Lower lobe of right lung (tissue), 2 donors: ENCODE data around the gene ZFR. TPM values are rescaled to one million over a fixed set of nuclear protein-coding genes. Genes with fewer than 3 reads are reported as not detected.

Source experiments
- ATAC-seq, 2 donors: fragments of 200-7000 bp; cut with Tn5 transposase; one replicate each; pipeline ENCODE4 v1.9.1; 2020 to 2022; ENCODE audit warnings: mild to moderate bottlenecking in 2 of 2, moderate library complexity in 2 of 2
- DNase-seq: peaks from one replicate; pipeline ENCODE4 v3.0.0-alpha.2; 2020
- H3K27ac ChIP-seq: fragments of 200-600 bp; one replicate; pipeline ENCODE4 v1.8.0; 2022
- H3K27me3 ChIP-seq: fragments of 200-600 bp; one replicate; pipeline ENCODE4 v1.8.0; 2022; ENCODE audit warnings: low read depth
- H3K36me3 ChIP-seq: fragments of 200-600 bp; one replicate; pipeline ENCODE4 v1.8.0; 2022; ENCODE audit warnings: mild to moderate bottlenecking
- H3K4me1 ChIP-seq: fragments of 200-600 bp; one replicate; pipeline ENCODE4 v1.8.0; 2022
- H3K4me3 ChIP-seq: fragments of 200-600 bp; one replicate; pipeline ENCODE4 v1.8.0; 2022; ENCODE audit warnings: mild to moderate bottlenecking
- H3K9me3 ChIP-seq: fragments of 200-600 bp; one replicate; pipeline ENCODE4 v1.8.0; 2022
- intact Hi-C: fragments of 100-400 bp; cut with DNase I; formaldehyde crosslinking; loops from one replicate; pipeline ENCODE4 v1.11.0; 2022
- long read RNA-seq: library from polyadenylated mRNA; unstranded; transcript quantifications from one replicate; pipeline ENCODE4 v2.0.0, GENCODE V29; 2021
- total RNA-seq: library from RNA; stranded (reverse); fragmentation: NEBNext Ultra II Directional; extraction: Animal tissue kit (Norgen Biotek cat#: 25700); gene quantifications from one replicate; pipeline ENCODE4 v1.2.1, GENCODE V29; 2021
- TF ChIP-seq, protein P1 (sequence below): fragments of 200-600 bp; IDR thresholded peaks from one replicate; pipeline ENCODE4 v1.8.0; 2022; ENCODE audit warnings: antibody characterized with exemption, mild to moderate bottlenecking
- donor health status: DM: no; HTN: yes; CAD: no; lungs with severe emphysema.

Gene ZFR
- total RNA-seq: 53.8 TPM
- long read RNA-seq, full-length matches to known transcripts: 61 of 110 reads
- long read RNA-seq, partial matches to known transcripts: 34 of 110 reads
- long read RNA-seq, other reads (novel, unspliced or antisense): 15 of 110 reads

DNA sequence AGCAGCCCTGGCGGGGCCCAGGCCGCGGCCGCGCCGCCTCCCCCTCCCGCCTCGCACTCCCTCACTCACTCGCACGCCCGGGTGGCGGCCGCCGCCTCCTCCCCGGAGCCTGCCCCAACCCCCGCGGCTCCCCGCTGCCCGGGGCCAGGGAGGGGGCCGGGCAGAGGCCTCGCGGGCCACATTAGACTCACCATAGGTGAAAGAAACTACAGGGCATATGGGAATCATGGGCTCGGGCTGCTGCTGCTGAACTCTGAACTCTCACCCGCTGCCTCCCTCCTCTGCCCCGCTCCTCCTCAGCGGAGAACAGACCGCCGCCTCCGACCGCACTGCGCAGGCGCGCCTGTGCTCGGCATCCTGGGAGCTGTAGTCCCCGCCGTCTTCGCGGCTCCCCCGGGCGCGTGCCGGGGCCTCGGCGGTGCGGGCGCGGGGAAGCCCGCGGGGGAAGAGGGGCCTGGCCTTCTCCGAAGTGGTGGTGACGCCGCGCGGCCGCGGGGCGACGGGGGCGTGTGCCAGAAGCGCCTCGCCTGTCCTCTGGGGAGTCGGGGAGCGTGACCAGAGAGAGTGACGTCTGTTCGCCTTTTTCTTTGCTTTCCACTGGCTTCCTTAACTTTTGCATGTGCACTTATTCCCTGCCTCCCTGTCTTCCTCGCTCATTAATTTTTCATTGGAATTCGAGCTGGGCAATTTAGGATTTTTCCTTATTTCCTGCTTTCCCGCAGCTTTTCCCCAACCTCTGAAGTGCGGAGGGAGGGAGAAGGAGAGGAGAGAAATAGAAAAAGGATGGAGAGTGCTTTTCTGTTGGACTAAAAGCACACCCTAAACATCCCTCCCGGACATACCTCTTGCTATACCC lies at the start of gene ZFR:
Gene ZFR (minus strand): TSS at position 310 of the 856 bp plus-strand sequence. CDS start 82 bp downstream, at position 228.
- DNase-seq (peak; percentile 95), ATAC-seq (peak; percentile 98)
- no peaks in the 10 kb centered on the region for H3K9me3 ChIP-seq
- H3K27ac ChIP-seq: peak within 1 kb of the TSS; percentile 91
- intact Hi-C loops: no loop called here
- H3K4me3 ChIP-seq: peak within 1 kb of the TSS; percentile 89
- H3K4me1 ChIP-seq: peaks cover 38% of the 10 kb centered on the region
- no peaks in the 10 kb centered on the region for H3K27me3 ChIP-seq
- no peaks in the 10 kb centered on the region for H3K36me3 ChIP-seq
- TF ChIP-seq, protein P1, sequence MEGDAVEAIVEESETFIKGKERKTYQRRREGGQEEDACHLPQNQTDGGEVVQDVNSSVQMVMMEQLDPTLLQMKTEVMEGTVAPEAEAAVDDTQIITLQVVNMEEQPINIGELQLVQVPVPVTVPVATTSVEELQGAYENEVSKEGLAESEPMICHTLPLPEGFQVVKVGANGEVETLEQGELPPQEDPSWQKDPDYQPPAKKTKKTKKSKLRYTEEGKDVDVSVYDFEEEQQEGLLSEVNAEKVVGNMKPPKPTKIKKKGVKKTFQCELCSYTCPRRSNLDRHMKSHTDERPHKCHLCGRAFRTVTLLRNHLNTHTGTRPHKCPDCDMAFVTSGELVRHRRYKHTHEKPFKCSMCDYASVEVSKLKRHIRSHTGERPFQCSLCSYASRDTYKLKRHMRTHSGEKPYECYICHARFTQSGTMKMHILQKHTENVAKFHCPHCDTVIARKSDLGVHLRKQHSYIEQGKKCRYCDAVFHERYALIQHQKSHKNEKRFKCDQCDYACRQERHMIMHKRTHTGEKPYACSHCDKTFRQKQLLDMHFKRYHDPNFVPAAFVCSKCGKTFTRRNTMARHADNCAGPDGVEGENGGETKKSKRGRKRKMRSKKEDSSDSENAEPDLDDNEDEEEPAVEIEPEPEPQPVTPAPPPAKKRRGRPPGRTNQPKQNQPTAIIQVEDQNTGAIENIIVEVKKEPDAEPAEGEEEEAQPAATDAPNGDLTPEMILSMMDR: no peak

DNA sequence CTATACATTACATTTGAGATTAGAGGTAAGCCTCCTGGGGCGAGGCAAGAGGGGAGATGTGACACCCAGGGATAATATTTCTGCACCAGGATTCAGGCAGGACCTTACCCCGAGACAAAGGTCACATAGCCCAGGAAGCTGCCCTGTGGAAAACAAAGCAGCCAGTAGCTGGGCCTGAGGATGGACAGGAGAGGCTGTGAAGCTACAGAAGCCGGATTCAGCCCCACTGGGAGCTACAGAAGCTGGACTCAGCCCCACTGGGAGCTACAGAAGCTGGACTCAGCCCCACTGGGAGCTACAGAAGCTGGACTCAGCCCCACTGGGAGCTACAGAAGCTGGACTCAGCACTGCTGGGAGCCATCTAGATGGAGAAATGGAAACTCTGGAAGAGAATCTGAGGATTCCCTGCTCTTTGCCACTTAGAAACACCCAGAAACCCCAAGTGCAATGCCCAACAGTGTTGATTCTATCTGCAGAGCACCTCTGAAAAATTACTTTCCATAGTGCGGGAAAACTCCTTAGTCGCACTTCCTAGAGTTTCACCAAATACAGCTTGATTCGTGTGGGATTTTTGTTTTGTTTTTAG lies 46.5 kb upstream of the ZFR start:
- H3K27me3 ChIP-seq: no peaks in the 10 kb centered on the region
- H3K27ac ChIP-seq: no peak overlapping the region
- no peak for DNase-seq
- TF ChIP-seq, protein P1: no peak
- no peak for ATAC-seq
- intact Hi-C loops: no loop called here
- H3K4me1 ChIP-seq: peaks cover 9% of the 10 kb centered on the region
- H3K36me3 ChIP-seq: no peaks in the 10 kb centered on the region
- H3K4me3 ChIP-seq: no peak overlapping the region
- no peaks in the 10 kb centered on the region for H3K9me3 ChIP-seq

DNA sequence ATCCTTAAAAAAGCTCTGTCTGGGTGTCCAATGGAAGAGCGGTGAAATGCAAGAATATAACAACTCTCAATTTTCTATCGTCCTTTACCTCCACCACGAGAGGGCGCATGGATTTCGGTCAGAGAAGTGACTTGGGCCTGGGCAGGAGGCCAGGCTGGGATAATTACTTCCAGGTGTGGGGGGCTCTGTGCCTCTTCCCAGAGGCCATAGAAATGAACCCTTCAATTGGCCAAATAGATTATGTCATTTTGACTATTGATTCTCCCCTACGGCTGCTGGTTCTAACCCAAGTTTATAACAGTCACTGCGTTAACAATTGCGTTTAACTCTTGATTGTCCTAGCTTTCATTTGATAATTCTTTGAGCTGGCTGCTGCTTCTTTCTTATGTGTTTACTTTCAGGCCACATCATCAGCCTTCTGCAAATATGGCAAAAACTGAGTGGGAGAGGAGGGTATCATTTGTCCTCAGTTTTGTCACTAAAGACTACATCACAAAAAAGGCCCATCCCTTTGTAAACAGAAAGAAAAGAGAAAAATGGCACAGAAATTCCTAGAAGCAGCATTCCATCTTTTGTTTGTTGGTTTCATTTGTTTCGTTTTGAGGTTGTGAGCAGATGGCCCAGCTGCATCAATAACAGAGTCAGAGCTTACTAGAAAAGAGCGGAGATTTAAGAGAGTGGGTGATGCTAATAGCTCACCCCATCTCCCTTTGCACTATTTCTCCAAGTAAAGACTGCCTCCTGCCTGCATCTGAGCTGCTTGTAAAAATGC lies 45.4 kb upstream of the ZFR start:
- no peak overlapping the region for H3K27ac ChIP-seq
- intact Hi-C loops: loop anchor here (5.0 kb wide), 1 partner anchor 102 kb away; no protein-coding TSS in a partner anchor
- H3K4me1 ChIP-seq: peaks cover 9% of the 10 kb centered on the region
- H3K27me3 ChIP-seq: no peaks in the 10 kb centered on the region
- no peaks in the 10 kb centered on the region for H3K9me3 ChIP-seq
- TF ChIP-seq, protein P1: peak; percentile 79
- peak; percentile 65 for DNase-seq
- no peaks in the 10 kb centered on the region for H3K36me3 ChIP-seq
- peak; percentile 76 to 77 for ATAC-seq
- H3K4me3 ChIP-seq: no peak overlapping the region

DNA sequence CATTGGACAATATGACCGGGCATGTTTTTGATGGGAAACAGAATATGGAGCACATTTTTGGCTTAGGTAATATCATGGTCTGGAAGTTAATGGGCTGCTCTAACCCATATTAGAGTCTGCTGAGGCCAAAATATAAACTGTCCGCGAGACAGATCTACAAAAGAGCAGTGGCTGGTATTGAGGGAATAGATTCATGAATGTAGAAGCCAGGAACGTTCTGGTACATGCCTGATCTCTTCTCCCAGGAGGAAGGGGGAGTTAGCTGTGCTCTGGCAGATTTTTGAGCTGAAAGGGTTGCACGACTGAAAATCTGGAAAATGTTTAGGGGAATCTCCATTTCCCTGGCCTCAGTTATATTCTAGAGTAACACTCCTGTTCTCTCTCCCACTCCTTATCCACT lies 42.9 kb upstream of the ZFR start:
- no peak for DNase-seq
- ATAC-seq: no peak
- H3K4me3 ChIP-seq: no peak overlapping the region
- TF ChIP-seq, protein P1: no peak
- peaks cover 9% of the 10 kb centered on the region for H3K4me1 ChIP-seq
- H3K27me3 ChIP-seq: no peaks in the 10 kb centered on the region
- intact Hi-C loops: loop anchor here (5.0 kb wide), 1 partner anchor 105 kb away; no protein-coding TSS in a partner anchor
- H3K27ac ChIP-seq: no peak overlapping the region
- H3K9me3 ChIP-seq: no peaks in the 10 kb centered on the region
- no peaks in the 10 kb centered on the region for H3K36me3 ChIP-seq

DNA sequence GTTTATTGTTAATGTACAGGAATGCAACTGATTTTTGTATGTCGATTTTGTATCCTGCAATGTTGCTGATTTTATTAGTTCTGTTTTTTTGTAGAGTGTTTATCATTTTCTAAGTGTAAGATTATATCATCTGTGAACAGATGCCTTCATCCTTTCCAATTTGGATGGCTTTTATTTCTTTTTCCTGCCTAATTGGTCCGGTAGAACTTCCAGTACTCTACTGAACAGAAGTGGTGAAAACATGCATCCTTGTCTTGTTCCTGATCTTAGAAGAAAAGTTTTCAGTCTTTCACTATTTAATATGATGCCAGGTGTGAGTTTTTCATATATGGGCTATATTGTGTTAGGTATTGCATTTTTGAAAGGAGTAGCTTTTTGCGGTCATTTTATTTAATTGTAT lies 42.5 kb upstream of the ZFR start:
- DNase-seq: no peak
- Histone ChIP-seq H3K4me1 (peaks cover 9% of the 10 kb centered on the region), H3K27ac (no peak overlapping the region), H3K9me3 (no peaks in the 10 kb centered on the region), H3K36me3 (no peaks in the 10 kb centered on the region), H3K4me3 (no peak overlapping the region), H3K27me3 (no peaks in the 10 kb centered on the region)
- no peak for ATAC-seq
- TF ChIP-seq, protein P1: no peak
- intact Hi-C loops: loop anchor here (5.0 kb wide), 1 partner anchor 105 kb away; no protein-coding TSS in a partner anchor
